Measurements from ENCODE around the gene SCO1. TPM values are rescaled to one million over a fixed set of nuclear protein-coding genes. Genes with fewer than 3 reads are reported as not detected.
A peak's percentile ranks its signal among the peaks of the same experiment; 100 is the strongest.

The SCO1 gene
- total and polyA plus RNA-seq, 9 donors = 22.2 to 26.8 (median 24.3) TPM

- Histone ChIP-seq H3K9me3 (replicated peaks; ENCODE audit: control insufficient read depth, low read depth, low read length) (no peaks in the 10 kb centered on the region), H3K4me1 (ENCODE audit: control insufficient read depth, insufficient read depth, low read length) (peaks cover 45% of the 10 kb centered on the region), H3K36me3 (ENCODE audit: control insufficient read depth, insufficient read depth, low read length) (peaks cover 8% of the 10 kb centered on the region), H3K27me3 (ENCODE audit: control insufficient read depth, insufficient read depth, low read length) (no peaks in the 10 kb centered on the region), H3K27ac (ENCODE audit: low read length) (peak overlapping the region; percentile 92), H3K4me3 (ENCODE audit: low read length) (no peak overlapping the region)
- peak; percentile 93 for DNase-seq
- 70% methylated on average over 8 of the region's 11 CpGs for WGBS (ENCODE audit: insufficient coverage)
Measured at GRCh38 chr17:10624969-10625368, 72.4 kb downstream of the SCO1 start.

GRCh38 chr17:10623737-10624338 is 73.5 kb downstream of the SCO1 start:
- H3K27ac ChIP-seq (ENCODE audit: low read length) = peak overlapping the region; percentile 92
- 64% methylated on average over 8 of the region's 10 CpGs for WGBS (ENCODE audit: insufficient coverage)

DNA sequence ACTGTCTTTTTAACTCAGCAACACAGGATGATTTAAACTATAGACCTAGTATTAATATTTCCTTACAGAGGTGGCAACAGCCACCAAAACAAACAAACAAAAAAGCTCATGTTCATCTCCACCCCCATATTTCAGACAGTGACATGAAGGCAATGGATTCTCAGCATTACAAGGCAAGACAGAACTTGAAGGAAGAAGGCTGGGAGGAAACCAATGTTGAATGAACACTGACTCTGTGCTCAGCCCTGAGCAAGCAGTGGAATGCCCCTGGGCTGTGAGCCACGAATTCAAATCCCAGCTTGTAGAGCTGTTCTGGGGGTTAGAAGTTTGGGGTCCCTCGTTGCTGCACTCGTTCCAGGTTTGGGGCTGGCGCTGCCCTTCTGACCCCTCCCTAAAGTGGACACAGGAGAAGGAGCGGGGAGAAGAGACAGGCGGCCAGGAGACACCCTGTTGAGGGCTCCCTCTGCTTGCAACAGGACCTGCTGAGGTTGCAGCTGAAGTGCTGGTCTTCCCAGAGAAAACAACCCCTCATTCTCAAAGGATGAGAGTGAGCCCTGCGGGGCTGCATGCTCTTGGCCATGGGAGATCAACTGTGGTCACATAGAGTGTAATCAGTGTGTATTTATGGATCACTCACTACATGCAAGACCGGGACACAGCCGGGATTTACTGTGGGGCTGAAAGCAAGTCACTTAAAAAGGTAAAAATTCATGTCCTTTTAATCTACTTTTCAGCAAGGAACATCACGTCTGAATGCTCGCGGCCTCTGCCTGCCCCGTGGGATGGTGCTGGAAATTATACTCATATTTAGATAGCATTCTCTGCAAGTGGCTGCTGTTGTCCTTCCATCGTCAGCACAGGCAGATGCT is 74.5 kb downstream of the SCO1 start:
- WGBS (ENCODE audit: insufficient coverage) = 76% methylated on average over 4 of the region's 14 CpGs
- no peak for DNase-seq
- Histone ChIP-seq H3K9me3 (replicated peaks; ENCODE audit: control insufficient read depth, low read depth, low read length) (no peaks in the 10 kb centered on the region), H3K36me3 (ENCODE audit: control insufficient read depth, insufficient read depth, low read length) (no peaks in the 10 kb centered on the region), H3K27me3 (ENCODE audit: control insufficient read depth, insufficient read depth, low read length) (no peaks in the 10 kb centered on the region), H3K4me3 (ENCODE audit: low read length) (peak overlapping the region; percentile 42), H3K27ac (ENCODE audit: low read length) (peak overlapping the region; percentile 92), H3K4me1 (ENCODE audit: control insufficient read depth, insufficient read depth, low read length) (peaks cover 54% of the 10 kb centered on the region)

More at GRCh38 chr17:10623737-10624338, 73.5 kb downstream of the SCO1 start:
- peak overlapping the region; percentile 42 for H3K4me3 ChIP-seq (ENCODE audit: low read length)
- H3K4me1 ChIP-seq (ENCODE audit: control insufficient read depth, insufficient read depth, low read length) = peaks cover 48% of the 10 kb centered on the region
- H3K27me3 ChIP-seq (ENCODE audit: control insufficient read depth, insufficient read depth, low read length) = no peaks in the 10 kb centered on the region
- no peaks in the 10 kb centered on the region for H3K36me3 ChIP-seq (ENCODE audit: control insufficient read depth, insufficient read depth, low read length)
- DNase-seq = peak; percentile 86
- no peaks in the 10 kb centered on the region for H3K9me3 ChIP-seq (replicated peaks; ENCODE audit: control insufficient read depth, low read depth, low read length)

Other genes starting within 250 kb of the SCO1 start
- 0.09 TPM for gene MYH4, start 228.0 kb downstream of the SCO1 start, total RNA-seq
- under 1 TPM; 0.20 to 0.56 (median 0.42) TPM for gene MYH4, start 228.0 kb downstream of the SCO1 start, polyA plus RNA-seq (ENCODE audit: insufficient read depth in 1 of 8, insufficient read length in 8 of 8, low replicate concordance in 1 of 8)
- 3.4 TPM for gene MYH1, start 179.0 kb downstream of the SCO1 start, total RNA-seq
- 10 to 100 TPM in 4 of 8 donors, 1 to 10 TPM in 4; 4.1 to 18.4 (median 9.1) TPM for gene MYH1, start 179.0 kb downstream of the SCO1 start, polyA plus RNA-seq (ENCODE audit: insufficient read depth in 1 of 8, insufficient read length in 8 of 8, low replicate concordance in 1 of 8)
- gene MYH2, start 147.9 kb downstream of the SCO1 start, total RNA-seq = 42.5 TPM
- gene MYH2, start 147.9 kb downstream of the SCO1 start, polyA plus RNA-seq (ENCODE audit: insufficient read depth in 1 of 8, insufficient read length in 8 of 8, low replicate concordance in 1 of 8) = 10 to 100 TPM in 7 of 8 donors, 1 to 10 TPM in 1; 4.1 to 53.3 (median 25.7) TPM
- 10,246 TPM for gene MYH3, start 40.2 kb downstream of the SCO1 start, total RNA-seq
- gene MYH3, start 40.2 kb downstream of the SCO1 start, polyA plus RNA-seq (ENCODE audit: insufficient read depth in 1 of 8, insufficient read length in 8 of 8, low replicate concordance in 1 of 8) = over 10,000 TPM in 6 of 8 donors, 1,000 to 10,000 TPM in 2; 7,710 to 16,147 (median 12,206) TPM
- 16.3 TPM for gene ADPRM, start 61 bp upstream of the SCO1 start, total RNA-seq
- gene ADPRM, start 61 bp upstream of the SCO1 start, polyA plus RNA-seq (ENCODE audit: insufficient read depth in 1 of 8, insufficient read length in 8 of 8, low replicate concordance in 1 of 8) = 10 to 100 TPM; 14.7 to 18.4 (median 15.8) TPM
- gene TMEM220, start 32.5 kb upstream of the SCO1 start, total RNA-seq = 6.5 TPM
- 10 to 100 TPM in 3 of 8 donors, 1 to 10 TPM in 5; 5.1 to 13.4 (median 7.8) TPM for gene TMEM220, start 32.5 kb upstream of the SCO1 start, polyA plus RNA-seq (ENCODE audit: insufficient read depth in 1 of 8, insufficient read length in 8 of 8, low replicate concordance in 1 of 8)
- gene TMEM238L, start 106.6 kb upstream of the SCO1 start, total RNA-seq = not detected
- under 1 TPM in 5 of 8 donors, not detected in 3; 0.09 to 0.35 (median 0.11) TPM for gene TMEM238L, start 106.6 kb upstream of the SCO1 start, polyA plus RNA-seq (ENCODE audit: insufficient read depth in 1 of 8, insufficient read length in 8 of 8, low replicate concordance in 1 of 8)
- 0.04 TPM for gene PIRT, start 140.6 kb upstream of the SCO1 start, total RNA-seq
- gene PIRT, start 140.6 kb upstream of the SCO1 start, polyA plus RNA-seq (ENCODE audit: insufficient read depth in 1 of 8, insufficient read length in 8 of 8, low replicate concordance in 1 of 8) = under 1 TPM in 7 of 8 donors, not detected in 1; 0.04 to 0.34 (median 0.05) TPM